DMS114 treated with DMSO at 0.1 percent for 48 hours (cell line): ENCODE results near the gene RNU2-1.
"Not testable (repeated sequence)": the region's sequence is repeated elsewhere in the genome, so short reads cannot be mapped to it uniquely, and the experiment has no call there.

Source experiments
- DNase-seq: peaks from one replicate; lab custom pipeline; 2025; ENCODE audit not compliant: unreplicated experiment; lab: John Stamatoyannopoulos, UW

Gene RNU2-1

GRCh38 chr17:43233877-43234276, at the start of gene RNU2-1:
Gene RNU2-1, minus strand, starts transcription at chr17:43233977.
- not testable (repeated sequence) for DNase-seq

GRCh38 chr17:43272914-43273313, 39.1 kb upstream of the RNU2-1 start:
- not testable (repeated sequence) for DNase-seq

- DNase-seq = not testable (repeated sequence)
Measured at GRCh38 chr17:43272483-43272882, 38.7 kb upstream of the RNU2-1 start.

- not testable (repeated sequence) for DNase-seq
Measured at GRCh38 chr17:43270552-43271504, 37.1 kb upstream of the RNU2-1 start.

GRCh38 chr17:43246456-43246855, 12.7 kb upstream of the RNU2-1 start:
- DNase-seq = not testable (repeated sequence)

- not testable (repeated sequence) for DNase-seq
Measured at GRCh38 chr17:43240596-43241352, 7.0 kb upstream of the RNU2-1 start.

- DNase-seq = not testable (repeated sequence)
Measured at GRCh38 chr17:43239597-43239996, 5.8 kb upstream of the RNU2-1 start.

GRCh38 chr17:43233263-43233662, 514 bp downstream of the RNU2-1 start:
- not testable (repeated sequence) for DNase-seq

GRCh38 chr17:43232021-43232699, 1.6 kb downstream of the RNU2-1 start:
- DNase-seq = not testable (repeated sequence)

- not testable (repeated sequence) for DNase-seq
Measured at GRCh38 chr17:43231205-43232020, 2.4 kb downstream of the RNU2-1 start.

- DNase-seq = not testable (repeated sequence)
Measured at GRCh38 chr17:43228020-43228782, 5.6 kb downstream of the RNU2-1 start, which contains the start of gene CCDC200. Gene CCDC200, minus strand, starts transcription at chr17:43228623. Its CDS starts 69 bp downstream, at chr17:43228554.

- no peak for DNase-seq
Measured at GRCh38 chr17:43226393-43226792, 7.4 kb downstream of the RNU2-1 start.

GRCh38 chr17:43224146-43224705, 9.6 kb downstream of the RNU2-1 start:
- no peak for DNase-seq

- no peak for DNase-seq
Measured at GRCh38 chr17:43220511-43221125, 13.2 kb downstream of the RNU2-1 start.

- DNase-seq = no peak
Measured at GRCh38 chr17:43219746-43220380, 13.9 kb downstream of the RNU2-1 start.

- no peak for DNase-seq
Measured at GRCh38 chr17:43219001-43219400, 14.8 kb downstream of the RNU2-1 start.

- no peak for DNase-seq
Measured at GRCh38 chr17:43217614-43218087, 16.1 kb downstream of the RNU2-1 start.
